HG03432 (cell line): ENCODE measurements around the gene BEAN1.
A peak's percentile ranks its signal among the peaks of the same experiment; 100 is the strongest.

Source experiments
- ATAC-seq: cut with Tn5 transposase; IDR thresholded peaks from one replicate; pipeline ENCODE4 v1.9.1; 2021; ENCODE audit warnings: mild to moderate bottlenecking, moderate library complexity; ENCODE audit not compliant: unreplicated experiment

BEAN1 gene

GRCh38 chr16:66468321-66468965, 41.3 kb downstream of the BEAN1 start:
- no peak for ATAC-seq

- no peak for ATAC-seq
Measured at GRCh38 chr16:66469291-66469946, 42.3 kb downstream of the BEAN1 start.

- ATAC-seq, result no peak
Measured at GRCh38 chr16:66469947-66470546, 43.0 kb downstream of the BEAN1 start.

GRCh38 chr16:66470556-66470955, 43.5 kb downstream of the BEAN1 start:
- ATAC-seq, result no peak

GRCh38 chr16:66471264-66471663, 44.2 kb downstream of the BEAN1 start:
- no peak for ATAC-seq

GRCh38 chr16:66471716-66472393, 44.8 kb downstream of the BEAN1 start:
- no peak for ATAC-seq

- no peak for ATAC-seq
Measured at GRCh38 chr16:66473051-66473571, 46.0 kb downstream of the BEAN1 start.

GRCh38 chr16:66473654-66474519, 46.8 kb downstream of the BEAN1 start:
- ATAC-seq, result no peak

- peak; percentile 87 for ATAC-seq
Measured at GRCh38 chr16:66474750-66475199, 47.7 kb downstream of the BEAN1 start.

- ATAC-seq, result no peak
Measured at GRCh38 chr16:66475232-66475631, 48.1 kb downstream of the BEAN1 start.

GRCh38 chr16:66476328-66477027, 49.4 kb downstream of the BEAN1 start:
- ATAC-seq, result no peak

GRCh38 chr16:66477028-66477515, 50.0 kb downstream of the BEAN1 start:
- ATAC-seq, result no peak

- peak; percentile 61 for ATAC-seq
Measured at GRCh38 chr16:66478733-66479511, 51.8 kb downstream of the BEAN1 start.

GRCh38 chr16:66479661-66480264, 52.7 kb downstream of the BEAN1 start:
- no peak for ATAC-seq

GRCh38 chr16:66480265-66481080, 53.4 kb downstream of the BEAN1 start:
- no peak for ATAC-seq

- no peak for ATAC-seq
Measured at GRCh38 chr16:66481081-66481942, 54.2 kb downstream of the BEAN1 start.

- no peak for ATAC-seq
Measured at GRCh38 chr16:66481943-66482390, 54.9 kb downstream of the BEAN1 start.
